GM19238 (cell line): ENCODE measurements around the gene ESYT1.

Source experiments
- DNase-seq: peaks from one replicate; pipeline ENCODE4 v3.0.0; 2011; ENCODE audit warnings: low spot score; ENCODE audit not compliant: insufficient read length

ESYT1 gene, protein sequence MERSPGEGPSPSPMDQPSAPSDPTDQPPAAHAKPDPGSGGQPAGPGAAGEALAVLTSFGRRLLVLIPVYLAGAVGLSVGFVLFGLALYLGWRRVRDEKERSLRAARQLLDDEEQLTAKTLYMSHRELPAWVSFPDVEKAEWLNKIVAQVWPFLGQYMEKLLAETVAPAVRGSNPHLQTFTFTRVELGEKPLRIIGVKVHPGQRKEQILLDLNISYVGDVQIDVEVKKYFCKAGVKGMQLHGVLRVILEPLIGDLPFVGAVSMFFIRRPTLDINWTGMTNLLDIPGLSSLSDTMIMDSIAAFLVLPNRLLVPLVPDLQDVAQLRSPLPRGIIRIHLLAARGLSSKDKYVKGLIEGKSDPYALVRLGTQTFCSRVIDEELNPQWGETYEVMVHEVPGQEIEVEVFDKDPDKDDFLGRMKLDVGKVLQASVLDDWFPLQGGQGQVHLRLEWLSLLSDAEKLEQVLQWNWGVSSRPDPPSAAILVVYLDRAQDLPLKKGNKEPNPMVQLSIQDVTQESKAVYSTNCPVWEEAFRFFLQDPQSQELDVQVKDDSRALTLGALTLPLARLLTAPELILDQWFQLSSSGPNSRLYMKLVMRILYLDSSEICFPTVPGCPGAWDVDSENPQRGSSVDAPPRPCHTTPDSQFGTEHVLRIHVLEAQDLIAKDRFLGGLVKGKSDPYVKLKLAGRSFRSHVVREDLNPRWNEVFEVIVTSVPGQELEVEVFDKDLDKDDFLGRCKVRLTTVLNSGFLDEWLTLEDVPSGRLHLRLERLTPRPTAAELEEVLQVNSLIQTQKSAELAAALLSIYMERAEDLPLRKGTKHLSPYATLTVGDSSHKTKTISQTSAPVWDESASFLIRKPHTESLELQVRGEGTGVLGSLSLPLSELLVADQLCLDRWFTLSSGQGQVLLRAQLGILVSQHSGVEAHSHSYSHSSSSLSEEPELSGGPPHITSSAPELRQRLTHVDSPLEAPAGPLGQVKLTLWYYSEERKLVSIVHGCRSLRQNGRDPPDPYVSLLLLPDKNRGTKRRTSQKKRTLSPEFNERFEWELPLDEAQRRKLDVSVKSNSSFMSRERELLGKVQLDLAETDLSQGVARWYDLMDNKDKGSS

GRCh38 chr12:56127888-56128669 is at the start of gene ESYT1:
Gene ESYT1, plus strand, starts transcription at chr12:56128267. Its CDS starts 53 bp downstream, at chr12:56128320.
- peak; percentile 90 for DNase-seq

DNA sequence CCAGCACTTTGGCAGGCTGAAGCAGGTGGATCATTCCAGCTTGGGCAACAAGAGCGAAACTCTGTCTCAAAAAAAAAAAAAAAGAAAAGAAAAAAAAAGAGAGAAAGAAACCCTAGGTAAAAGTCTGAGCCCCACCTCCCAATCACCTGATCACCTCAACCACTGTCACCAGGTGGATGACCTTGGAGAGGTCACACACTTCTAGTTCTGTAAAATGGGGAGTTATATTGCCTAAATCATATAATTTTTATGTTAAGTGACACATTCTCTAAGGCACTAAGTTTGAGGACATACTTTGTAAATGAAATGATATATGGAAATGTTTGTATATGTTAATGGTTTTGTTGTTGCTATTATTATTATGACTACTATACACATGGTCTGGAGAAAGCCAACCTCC is 49.6 kb upstream of the ESYT1 start:
- DNase-seq: no peak

GRCh38 chr12:56078931-56079722 is 48.9 kb upstream of the ESYT1 start:
- peak; percentile 68 for DNase-seq

GRCh38 chr12:56079723-56080555 is 48.1 kb upstream of the ESYT1 start, which contains the start of gene ERBB3:
Gene ERBB3, plus strand, starts transcription at chr12:56080165. Its CDS starts 136 bp downstream, at chr12:56080301.
- peak; percentile 33 for DNase-seq

GRCh38 chr12:56080556-56081138 is 47.4 kb upstream of the ESYT1 start:
- DNase-seq: no peak

DNA sequence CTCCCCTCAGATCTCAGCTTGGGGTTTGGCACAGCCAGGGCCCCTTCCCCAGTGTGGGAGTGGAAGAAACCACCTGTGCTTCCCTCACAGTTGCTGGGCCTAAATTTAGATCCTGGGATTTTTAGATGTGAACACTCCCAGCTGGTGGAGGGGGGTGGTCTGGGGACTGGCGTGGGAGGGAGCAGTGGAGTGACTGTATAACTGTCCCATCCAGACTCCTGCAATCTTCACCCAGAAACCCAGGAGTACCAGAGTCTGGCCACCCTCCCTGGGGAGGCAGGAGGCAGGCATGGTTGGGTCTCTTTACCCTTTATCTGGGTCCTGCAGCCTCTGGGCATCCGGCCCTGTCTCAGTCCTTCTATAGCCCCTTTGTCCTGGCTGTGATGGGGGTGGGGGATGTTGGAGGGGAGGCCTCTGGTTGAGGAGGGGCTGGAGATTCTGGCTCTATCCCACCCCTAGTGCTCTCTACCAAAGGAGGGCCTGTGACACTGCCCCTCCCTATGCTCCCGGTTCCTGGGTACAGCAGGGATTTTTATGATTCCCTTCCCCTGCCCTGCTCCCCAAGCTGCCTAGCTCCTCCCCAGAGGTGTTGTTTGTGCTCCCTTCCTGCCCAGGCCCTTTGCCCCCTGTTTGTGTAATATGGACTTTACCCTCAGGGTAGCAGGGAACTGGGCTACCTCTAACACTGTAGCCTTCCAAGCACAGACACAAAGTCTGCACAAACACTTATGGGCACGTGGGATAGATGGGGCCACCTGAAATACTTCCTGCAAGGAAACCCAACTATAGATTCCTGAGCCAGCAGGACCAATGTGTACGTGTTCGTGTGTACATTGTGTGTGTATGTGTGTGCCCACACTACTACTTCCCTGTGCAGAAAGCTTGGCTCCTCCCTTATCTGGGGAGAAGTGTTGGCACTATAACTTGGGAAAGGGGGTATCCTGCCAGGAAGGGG is 46.4 kb upstream of the ESYT1 start:
- no peak for DNase-seq

GRCh38 chr12:56082382-56082781 is 45.7 kb upstream of the ESYT1 start:
- no peak for DNase-seq

DNA sequence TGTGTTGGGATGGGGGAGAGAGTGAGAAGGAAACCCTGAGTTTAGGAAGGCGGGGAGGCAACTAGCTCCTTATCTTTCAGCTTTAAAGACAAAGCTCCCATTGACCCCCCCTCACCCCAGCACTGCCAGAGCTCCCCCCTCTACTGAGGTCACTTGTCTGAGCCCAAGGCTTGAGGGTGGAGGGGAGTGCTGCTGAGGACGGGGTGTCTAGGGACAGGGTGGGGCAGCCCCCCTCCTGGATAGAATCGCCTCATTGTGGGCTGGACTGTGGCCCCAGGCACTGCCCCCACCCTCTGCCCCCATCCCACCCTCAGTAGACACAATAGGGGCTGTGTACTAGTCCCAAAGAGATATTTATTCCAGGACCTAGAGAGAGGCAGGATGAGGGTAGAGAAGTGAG is 45.1 kb upstream of the ESYT1 start:
- DNase-seq: no peak

DNA sequence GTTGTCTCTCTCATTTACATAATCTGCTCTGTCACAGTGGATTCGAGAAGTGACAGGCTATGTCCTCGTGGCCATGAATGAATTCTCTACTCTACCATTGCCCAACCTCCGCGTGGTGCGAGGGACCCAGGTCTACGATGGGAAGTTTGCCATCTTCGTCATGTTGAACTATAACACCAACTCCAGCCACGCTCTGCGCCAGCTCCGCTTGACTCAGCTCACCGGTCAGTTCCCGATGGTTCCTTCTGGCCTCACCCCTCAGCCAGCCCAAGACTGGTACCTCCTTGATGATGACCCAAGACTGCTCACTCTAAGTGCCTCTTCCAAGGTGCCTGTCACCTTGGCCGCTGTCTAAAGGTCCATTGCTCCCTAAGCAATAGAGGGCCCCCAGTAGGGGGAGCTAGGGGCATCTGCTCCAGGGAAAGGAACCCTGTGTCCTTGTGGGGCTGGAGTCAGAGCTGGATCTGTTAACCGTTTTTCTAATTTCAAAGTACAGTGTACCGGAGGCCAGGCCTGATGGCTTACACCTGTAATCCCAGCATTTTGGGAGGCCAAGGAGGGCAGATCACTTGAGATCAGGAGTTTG is 43.0 kb upstream of the ESYT1 start:
- DNase-seq: no peak

DNA sequence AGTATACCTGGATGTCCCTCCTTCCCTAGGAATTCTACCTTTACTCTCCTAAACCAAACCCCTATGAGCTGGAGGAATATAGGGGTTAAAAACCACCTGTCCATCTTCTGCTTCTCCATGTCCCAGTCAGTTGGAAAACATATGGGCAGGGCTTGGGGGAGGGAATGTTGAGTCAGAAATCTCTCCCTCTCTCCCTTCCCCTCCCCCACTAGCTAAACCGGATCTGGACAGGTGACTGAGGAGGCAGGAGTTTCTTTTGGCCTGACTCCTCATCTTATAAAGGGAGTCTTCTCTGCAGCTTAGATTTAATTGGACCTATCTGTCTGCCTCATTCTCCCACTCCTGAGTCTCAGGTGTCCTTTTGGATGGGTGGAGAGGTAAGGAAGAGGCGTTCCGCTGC is 42.0 kb upstream of the ESYT1 start:
- no peak for DNase-seq

- DNase-seq: no peak
These were observed 41.5 kb upstream of the ESYT1 start for GRCh38 chr12:56086608-56087007.

DNA sequence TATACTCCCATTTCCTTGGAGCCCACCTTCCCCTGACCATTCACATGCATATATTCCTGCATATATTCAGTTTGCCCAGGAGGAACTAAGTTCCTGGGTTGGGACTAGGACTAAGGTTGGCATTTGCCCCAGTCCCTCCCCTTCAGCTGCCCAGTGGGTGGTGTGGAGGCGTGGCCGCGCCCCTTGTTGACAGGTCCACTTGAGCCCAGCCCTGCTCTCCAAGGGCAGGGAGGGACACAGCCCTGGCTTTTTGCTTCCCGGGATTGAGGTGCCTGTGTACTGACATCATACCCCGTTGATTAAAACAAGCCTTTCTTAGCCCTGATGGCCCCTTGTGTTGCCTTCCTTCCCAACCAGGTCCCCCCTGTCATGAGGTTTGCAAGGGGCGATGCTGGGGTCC is 40.8 kb upstream of the ESYT1 start:
- no peak for DNase-seq

DNA sequence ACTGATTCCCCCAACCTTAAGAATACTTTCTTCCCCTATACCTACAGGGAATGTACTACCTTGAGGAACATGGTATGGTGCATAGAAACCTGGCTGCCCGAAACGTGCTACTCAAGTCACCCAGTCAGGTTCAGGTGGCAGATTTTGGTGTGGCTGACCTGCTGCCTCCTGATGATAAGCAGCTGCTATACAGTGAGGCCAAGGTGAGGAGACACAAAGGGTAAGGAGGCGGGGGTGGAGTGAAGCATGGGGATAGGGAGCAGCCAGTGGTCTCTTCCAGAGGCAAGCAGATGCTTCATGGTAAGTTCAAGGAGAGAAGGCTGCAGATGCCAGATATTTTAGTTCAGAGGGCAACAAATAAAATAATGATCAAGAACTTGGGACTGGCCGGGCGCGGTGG is 30.3 kb upstream of the ESYT1 start:
- DNase-seq: no peak

DNA sequence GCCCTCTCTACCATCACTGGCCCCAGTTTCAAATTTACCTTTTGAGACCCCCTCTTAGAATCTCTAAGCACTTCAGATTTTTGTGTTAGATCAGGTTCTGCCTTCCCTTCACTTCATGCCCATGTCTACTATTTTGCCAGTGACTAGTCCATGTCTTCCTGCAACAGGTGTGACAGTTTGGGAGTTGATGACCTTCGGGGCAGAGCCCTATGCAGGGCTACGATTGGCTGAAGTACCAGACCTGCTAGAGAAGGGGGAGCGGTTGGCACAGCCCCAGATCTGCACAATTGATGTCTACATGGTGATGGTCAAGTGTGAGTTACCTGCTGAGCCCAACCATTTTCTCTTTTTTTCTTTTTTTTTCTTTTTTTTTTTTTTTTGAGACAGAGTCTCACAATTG is 29.5 kb upstream of the ESYT1 start:
- no peak for DNase-seq

GRCh38 chr12:56099787-56100186 is 28.3 kb upstream of the ESYT1 start:
- DNase-seq: no peak

- no peak for DNase-seq
These were observed 27.0 kb upstream of the ESYT1 start for GRCh38 chr12:56101045-56101444.

DNA sequence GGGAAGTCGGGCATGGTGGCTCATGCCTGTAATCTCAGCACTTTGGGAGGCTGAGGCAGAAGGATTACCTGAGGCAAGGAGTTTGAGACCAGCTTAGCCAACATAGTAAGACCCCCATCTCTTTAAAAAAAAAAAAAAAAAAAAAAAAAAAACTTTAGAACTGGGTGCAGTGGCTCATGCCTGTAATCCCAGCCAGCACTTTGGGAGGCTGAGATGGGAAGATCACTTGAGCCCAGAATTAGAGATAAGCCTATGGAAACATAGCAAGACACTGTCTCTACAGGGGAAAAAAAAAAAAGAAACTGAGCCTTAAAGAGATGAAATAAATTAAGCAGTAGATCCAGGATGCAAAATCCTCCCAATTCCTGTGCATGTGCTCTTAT is 25.4 kb upstream of the ESYT1 start:
- DNase-seq: no peak
